ENCODE measurements around the gene UBE2Q2. TPM values are rescaled to one million over a fixed set of nuclear protein-coding genes. Genes with fewer than 3 reads are reported as not detected.
"Not testable (repeated sequence)": the region's sequence is repeated elsewhere in the genome, so short reads cannot be mapped to it uniquely, and the experiment has no call there.

Gene UBE2Q2
- total RNA-seq, 1 donor from 2014 or later: 32.0 TPM

GRCh38 chr15:75867449-75867848 is 24.2 kb downstream of the UBE2Q2 start:
- Mint-ChIP-seq H3K36me3 (peaks cover 13% of the 10 kb centered on the region), H3K9me3 (no peaks in the 10 kb centered on the region), H3K27me3 (ENCODE audit: low read depth) (no peaks in the 10 kb centered on the region), H3K4me1 (peaks cover 10% of the 10 kb centered on the region), H3K27ac (no peak overlapping the region), H3K4me3 (no peak overlapping the region)
- TF ChIP-seq CTCF (IDR thresholded peaks at IDR 0.05; ENCODE audit: unreplicated experiment): no peak
- DNase-seq (ENCODE audit: low spot score in 2 of 2, unreplicated experiment in 2 of 2): no peak

- Mint-ChIP-seq H3K4me3 (no peak overlapping the region), H3K4me1 (peaks cover 10% of the 10 kb centered on the region), H3K27ac (no peak overlapping the region), H3K36me3 (peaks cover 11% of the 10 kb centered on the region), H3K9me3 (no peaks in the 10 kb centered on the region), H3K27me3 (ENCODE audit: low read depth) (no peaks in the 10 kb centered on the region)
- no peak for TF ChIP-seq CTCF (IDR thresholded peaks at IDR 0.05; ENCODE audit: unreplicated experiment)
- DNase-seq (ENCODE audit: low spot score in 2 of 2, unreplicated experiment in 2 of 2): no peak
Measured at GRCh38 chr15:75868019-75868418, 24.8 kb downstream of the UBE2Q2 start.

GRCh38 chr15:75869446-75869845 is 26.2 kb downstream of the UBE2Q2 start:
- Mint-ChIP-seq H3K9me3 (no peaks in the 10 kb centered on the region), H3K4me3 (no peak overlapping the region), H3K36me3 (peaks cover 20% of the 10 kb centered on the region), H3K4me1 (peaks cover 2% of the 10 kb centered on the region), H3K27me3 (ENCODE audit: low read depth) (no peaks in the 10 kb centered on the region), H3K27ac (no peak overlapping the region)
- DNase-seq (ENCODE audit: low spot score in 2 of 2, unreplicated experiment in 2 of 2): no peak
- TF ChIP-seq CTCF (IDR thresholded peaks at IDR 0.05; ENCODE audit: unreplicated experiment): no peak

GRCh38 chr15:75871589-75871988 is 28.3 kb downstream of the UBE2Q2 start:
- H3K36me3 Mint-ChIP-seq: peaks cover 36% of the 10 kb centered on the region
- DNase-seq (ENCODE audit: low spot score in 2 of 2, unreplicated experiment in 2 of 2); H3K4me3 Mint-ChIP-seq; H3K4me1 Mint-ChIP-seq; H3K27me3 Mint-ChIP-seq (ENCODE audit: low read depth); H3K27ac Mint-ChIP-seq; H3K9me3 Mint-ChIP-seq: not testable (repeated sequence)

GRCh38 chr15:75872403-75872990 is 29.2 kb downstream of the UBE2Q2 start:
- H3K4me1 Mint-ChIP-seq: no peaks in the 10 kb centered on the region
- no peak for TF ChIP-seq CTCF (IDR thresholded peaks at IDR 0.05; ENCODE audit: unreplicated experiment)
- no peaks in the 10 kb centered on the region for H3K9me3 Mint-ChIP-seq
- no peaks in the 10 kb centered on the region for H3K27me3 Mint-ChIP-seq (ENCODE audit: low read depth)
- H3K27ac Mint-ChIP-seq: no peak overlapping the region
- no peak for DNase-seq (ENCODE audit: low spot score in 2 of 2, unreplicated experiment in 2 of 2)
- no peak overlapping the region for H3K4me3 Mint-ChIP-seq
- peaks cover 38% of the 10 kb centered on the region for H3K36me3 Mint-ChIP-seq

- no peak for DNase-seq (ENCODE audit: low spot score in 2 of 2, unreplicated experiment in 2 of 2)
- H3K27ac Mint-ChIP-seq: no peak overlapping the region
- no peaks in the 10 kb centered on the region for H3K27me3 Mint-ChIP-seq (ENCODE audit: low read depth)
- no peak overlapping the region for H3K4me3 Mint-ChIP-seq
- H3K9me3 Mint-ChIP-seq: no peaks in the 10 kb centered on the region
- H3K36me3 Mint-ChIP-seq: peaks cover 14% of the 10 kb centered on the region
- no peaks in the 10 kb centered on the region for H3K4me1 Mint-ChIP-seq
- no peak for TF ChIP-seq CTCF (IDR thresholded peaks at IDR 0.05; ENCODE audit: unreplicated experiment)
Measured at GRCh38 chr15:75884041-75884440, 40.8 kb downstream of the UBE2Q2 start.
